Right renal pelvis (tissue), 4 donors: Measurements from ENCODE around the gene ADAD1. TPM values are rescaled to one million over a fixed set of nuclear protein-coding genes. Genes with fewer than 3 reads are reported as not detected.
"Not testable (repeated sequence)": the region's sequence is repeated elsewhere in the genome, so short reads cannot be mapped to it uniquely, and the experiment has no call there.

Source experiments
- DNase-seq, 4 donors: peaks; one replicate each; pipeline ENCODE4 v3.0.0-alpha.2; 2013; ENCODE audit warnings: low read depth in 4 of 4, low spot score in 3 of 4, missing footprints in 1 of 4
- polyA plus RNA-seq, 4 donors: library from polyadenylated mRNA; unstranded; fragments of 120-200 nt; gene quantifications; one replicate each; pipeline ENCODE4 v1.2.1, GENCODE V29; 2013; ENCODE audit not compliant: insufficient read length in 4 of 4

The ADAD1 gene
- not detected for polyA plus RNA-seq

- no peak for DNase-seq
Observed at GRCh38 chr4:122378711-122379110, at the start of gene ADAD1. TSS of gene ADAD1 (plus strand) at chr4:122379011. CDS start at chr4:122380070, 1,059 bp downstream.

GRCh38 chr4:122329876-122330565 is 48.8 kb upstream of the ADAD1 start:
- no peak for DNase-seq

DNA sequence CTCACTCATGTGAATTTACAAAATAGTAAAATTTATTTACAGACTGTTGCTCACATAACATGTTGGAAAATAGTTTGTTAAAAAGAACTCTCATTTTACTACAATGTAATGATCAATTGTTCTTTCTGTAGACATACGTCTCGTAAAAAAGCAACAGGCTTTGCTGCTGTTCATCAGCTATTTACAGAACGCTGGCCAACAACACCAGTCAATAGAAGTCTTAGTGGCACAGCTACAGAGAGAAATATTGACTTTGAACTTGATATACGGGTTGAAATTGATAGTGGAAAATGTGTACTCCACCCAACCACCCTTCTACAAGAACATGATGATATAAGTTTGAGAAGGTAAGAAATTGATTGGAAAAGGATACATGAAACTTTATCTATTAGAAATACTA is 47.6 kb upstream of the ADAD1 start:
- no peak for DNase-seq

- DNase-seq = no peak
Observed at GRCh38 chr4:122334828-122335227, 44.0 kb upstream of the ADAD1 start.

GRCh38 chr4:122341886-122342285 is 36.9 kb upstream of the ADAD1 start:
- DNase-seq = no peak

- no peak for DNase-seq
Observed at GRCh38 chr4:122346036-122346435, 32.8 kb upstream of the ADAD1 start.

DNA sequence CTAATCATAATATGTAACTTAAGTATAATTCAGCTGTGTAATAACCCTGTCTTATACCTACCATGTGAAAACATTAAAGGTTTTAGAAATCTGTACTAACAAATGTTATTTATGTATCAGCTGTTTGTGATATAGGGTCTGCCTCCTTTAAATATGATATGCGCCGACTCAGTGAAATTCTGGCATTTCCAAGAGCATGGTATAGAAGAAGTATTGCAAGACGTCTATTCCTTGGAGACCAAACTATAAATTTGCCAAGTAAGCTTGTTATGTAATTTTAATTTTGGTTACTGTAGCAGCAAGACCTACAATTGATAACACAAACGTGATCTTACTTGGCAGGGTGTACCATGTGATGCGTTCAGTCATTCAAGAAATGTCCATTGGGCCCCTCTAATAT is 32.3 kb upstream of the ADAD1 start:
- DNase-seq = no peak

GRCh38 chr4:122356317-122356808 is 22.4 kb upstream of the ADAD1 start:
- DNase-seq = no peak

DNA sequence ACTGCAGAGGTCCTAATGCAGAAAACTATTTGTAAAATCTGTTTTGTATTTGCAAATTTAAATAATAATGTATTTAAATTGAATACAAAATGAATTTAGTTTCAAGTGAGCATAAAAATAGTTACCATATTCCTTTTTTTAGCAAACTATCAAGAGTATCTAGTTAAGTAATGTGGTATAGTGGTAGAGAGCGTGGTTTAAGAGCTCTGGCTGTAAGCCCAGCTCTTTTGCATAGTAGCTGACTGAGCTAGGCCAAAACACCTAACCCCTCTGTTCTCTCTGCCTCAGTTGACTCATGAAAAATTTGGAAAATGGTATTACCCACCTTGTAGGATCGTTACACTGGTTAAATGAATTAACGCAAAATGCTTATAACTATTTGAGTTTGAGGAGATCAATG is 18.1 kb upstream of the ADAD1 start:
- no peak for DNase-seq

DNA sequence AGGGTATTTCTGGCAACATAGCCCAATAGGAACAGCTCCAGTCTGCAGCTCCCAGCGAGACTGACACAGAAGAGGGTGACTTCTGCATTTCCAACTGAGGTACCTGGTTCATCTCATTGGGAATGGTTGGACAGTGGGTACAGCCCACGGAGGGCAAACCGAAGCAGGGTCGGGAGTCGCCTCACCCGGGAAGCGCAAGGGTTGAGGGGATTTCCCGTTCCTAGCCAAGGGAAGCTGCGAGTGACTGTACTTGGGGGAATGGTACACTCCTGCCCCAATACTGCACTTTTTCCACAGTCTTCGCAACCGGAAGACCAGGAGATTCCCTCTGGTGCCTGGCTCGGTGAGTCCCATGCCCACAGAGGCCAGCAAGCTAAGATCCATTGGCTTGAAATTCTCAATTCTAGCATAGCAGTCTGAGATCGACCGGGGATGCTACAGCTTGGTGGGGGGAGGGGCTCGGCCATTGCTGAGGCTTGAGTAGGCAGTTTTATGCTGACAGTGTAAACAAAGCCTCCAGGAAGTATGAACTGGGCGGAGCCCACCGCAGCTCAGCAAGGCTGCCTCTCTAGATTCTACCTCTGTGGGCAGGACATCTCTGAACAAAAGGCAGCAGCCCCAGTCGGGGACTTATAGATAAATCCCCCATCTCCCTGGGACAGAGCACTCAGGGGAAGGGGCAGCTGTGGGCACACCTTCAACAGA is 14.0 kb upstream of the ADAD1 start:
- no peak for DNase-seq

DNA sequence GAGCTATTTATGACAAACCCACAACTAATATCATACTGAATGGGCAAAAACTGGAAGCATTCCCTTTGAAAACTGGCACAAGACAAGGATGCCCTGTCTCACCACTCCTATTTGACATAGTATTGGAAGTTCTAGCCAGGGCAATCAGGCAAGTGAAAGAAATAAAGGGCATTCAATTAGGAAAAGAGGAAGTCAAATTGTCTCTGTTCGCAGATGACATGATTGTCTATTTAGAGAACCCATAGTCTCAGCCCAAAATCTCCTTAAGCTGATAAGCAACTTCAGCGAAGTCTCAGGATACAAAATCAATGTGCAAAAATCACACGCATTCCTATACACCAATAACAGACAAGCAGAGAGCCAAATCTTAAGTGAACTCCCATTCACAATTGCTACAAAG is 10.0 kb upstream of the ADAD1 start:
- DNase-seq = not testable (repeated sequence)

GRCh38 chr4:122377352-122377751 is 1.5 kb upstream of the ADAD1 start:
- DNase-seq = no peak

DNA sequence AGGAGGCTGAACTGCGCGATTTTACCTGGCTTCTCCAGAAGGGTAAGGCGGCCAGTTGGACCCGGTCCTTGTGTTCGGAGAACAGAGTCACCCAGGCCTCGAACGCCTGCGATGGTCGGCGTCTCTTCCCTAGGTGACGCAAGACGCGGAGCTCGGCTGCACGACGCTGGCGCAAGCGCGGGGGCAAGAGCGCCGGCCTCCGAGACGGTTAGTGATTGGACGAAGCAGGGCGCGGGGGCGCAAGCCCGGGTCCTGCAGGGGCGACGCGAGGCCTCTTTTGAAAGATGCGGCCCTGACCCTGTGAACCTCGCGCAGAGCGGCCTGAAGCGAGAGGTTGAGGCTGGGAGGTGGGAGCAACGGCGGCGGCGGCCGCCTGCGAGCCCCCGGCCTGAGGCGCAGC is 428 bp downstream of the ADAD1 start:
- DNase-seq = no peak

GRCh38 chr4:122383341-122383740 is 4.5 kb downstream of the ADAD1 start:
- no peak for DNase-seq

DNA sequence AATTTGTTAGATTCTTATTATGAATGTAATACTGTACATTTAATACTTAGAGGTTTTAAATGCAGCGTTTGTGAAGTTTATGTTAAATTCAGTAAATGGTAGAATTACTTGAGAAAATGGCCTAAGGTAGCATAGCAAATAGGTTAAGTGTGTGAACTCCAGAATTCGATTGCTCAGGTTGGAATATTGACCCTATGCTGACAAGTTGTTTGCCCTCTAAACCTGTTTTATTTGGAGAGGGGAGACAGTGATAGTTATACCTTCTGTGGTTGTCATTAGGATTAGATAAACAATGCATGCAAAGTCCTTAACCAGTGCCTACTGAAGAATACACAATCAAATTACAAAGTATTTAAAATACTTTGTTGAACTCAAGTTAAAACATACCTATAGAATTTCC is 5.4 kb downstream of the ADAD1 start:
- DNase-seq = no peak

GRCh38 chr4:122393276-122393675 is 14.5 kb downstream of the ADAD1 start:
- no peak for DNase-seq

GRCh38 chr4:122403861-122404260 is 25.1 kb downstream of the ADAD1 start:
- DNase-seq = no peak

DNA sequence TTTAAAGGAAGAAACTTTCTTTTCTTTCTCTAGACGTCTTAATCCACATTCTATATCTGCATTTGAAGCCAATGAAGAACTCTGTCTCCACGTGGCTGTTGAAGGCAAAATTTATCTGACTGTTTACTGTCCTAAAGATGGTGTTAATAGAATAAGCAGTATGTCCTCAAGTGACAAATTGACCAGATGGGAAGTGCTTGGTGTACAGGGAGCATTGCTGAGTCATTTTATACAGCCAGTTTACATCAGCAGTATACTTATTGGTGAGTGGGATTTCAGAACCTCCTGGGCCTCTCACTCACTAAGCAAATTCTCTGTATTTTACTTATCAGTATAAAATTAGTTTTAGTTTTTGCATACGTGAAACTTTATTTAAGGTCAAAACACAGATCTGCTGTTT is 33.7 kb downstream of the ADAD1 start:
- DNase-seq = no peak

DNA sequence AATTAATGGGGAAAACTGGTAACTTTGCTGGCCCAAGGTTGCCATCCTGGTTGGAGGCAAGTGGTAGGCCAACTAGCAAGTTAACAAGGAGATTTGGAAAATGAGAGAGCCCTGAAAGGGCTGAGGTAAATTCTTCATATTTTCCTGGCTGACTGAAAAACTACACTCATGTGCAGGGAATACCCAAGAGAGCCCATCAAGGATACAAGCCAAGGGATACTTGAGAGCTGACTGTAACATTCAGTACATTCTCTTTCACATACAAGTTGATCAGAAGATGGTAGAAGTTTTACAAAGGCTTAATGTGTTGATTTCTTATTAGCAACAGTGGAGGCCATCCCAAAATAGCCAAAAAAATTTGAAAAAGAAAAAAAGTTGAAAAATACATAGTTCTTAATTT is 44.4 kb downstream of the ADAD1 start:
- DNase-seq = no peak

GRCh38 chr4:122431351-122431750 is 52.5 kb downstream of the ADAD1 start:
- DNase-seq = no peak

DNA sequence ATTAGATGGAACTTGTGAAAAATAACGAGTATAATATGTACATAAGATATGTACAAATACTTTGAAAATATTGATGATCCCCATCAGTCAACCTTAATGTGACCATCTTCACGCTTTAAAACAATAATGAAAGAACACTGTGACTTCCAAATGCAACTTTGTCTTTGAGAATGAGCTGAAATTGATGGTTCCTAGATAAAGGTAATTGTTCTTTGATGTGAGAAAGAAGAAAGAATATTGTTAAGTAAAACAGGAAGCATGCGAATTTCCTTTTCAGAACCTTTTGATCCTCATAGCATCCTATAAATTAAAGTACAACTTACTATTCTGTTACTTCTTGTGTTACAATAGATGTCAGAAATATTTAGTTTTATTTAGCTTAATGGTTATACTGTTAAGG is 55.5 kb downstream of the ADAD1 start:
- DNase-seq = no peak

DNA sequence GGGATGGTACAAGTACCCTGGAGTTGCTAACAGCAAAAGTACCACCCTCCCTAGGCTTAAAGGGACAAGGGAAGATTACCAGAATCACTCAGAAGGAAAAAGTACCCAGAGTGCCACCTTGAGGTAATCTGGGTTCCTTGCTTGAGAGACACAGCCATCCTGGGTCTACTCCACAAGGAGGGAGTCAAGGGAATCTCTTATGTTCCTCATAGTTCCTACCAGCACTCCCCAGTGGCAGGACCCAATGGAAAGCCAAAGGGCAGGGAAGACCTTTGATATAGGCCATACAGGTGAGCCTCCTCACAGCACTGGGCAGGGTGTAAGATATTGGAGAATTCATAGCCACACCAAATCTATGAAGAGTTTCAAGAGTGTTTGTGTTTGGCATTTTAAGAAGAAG is 72.0 kb downstream of the ADAD1 start:
- DNase-seq = no peak
